ELF-1 (cell line): ENCODE data around the gene KLHL24.
"Not testable (repeated sequence)": the region's sequence is repeated elsewhere in the genome, so short reads cannot be mapped to it uniquely, and the experiment has no call there.

Experiments used
- DNase-seq: peaks from one replicate; pipeline ENCODE4 v3.0.0-alpha.2; 2016; ENCODE audit warnings: low read depth, low spot score

KLHL24 gene

GRCh38 chr3:183635107-183635430 lies 354 bp upstream of the KLHL24 start:
- DNase-seq = no peak

- peak; percentile 98 for DNase-seq
Measured at GRCh38 chr3:183636221-183637105, 1.0 kb downstream of the KLHL24 start.

DNA sequence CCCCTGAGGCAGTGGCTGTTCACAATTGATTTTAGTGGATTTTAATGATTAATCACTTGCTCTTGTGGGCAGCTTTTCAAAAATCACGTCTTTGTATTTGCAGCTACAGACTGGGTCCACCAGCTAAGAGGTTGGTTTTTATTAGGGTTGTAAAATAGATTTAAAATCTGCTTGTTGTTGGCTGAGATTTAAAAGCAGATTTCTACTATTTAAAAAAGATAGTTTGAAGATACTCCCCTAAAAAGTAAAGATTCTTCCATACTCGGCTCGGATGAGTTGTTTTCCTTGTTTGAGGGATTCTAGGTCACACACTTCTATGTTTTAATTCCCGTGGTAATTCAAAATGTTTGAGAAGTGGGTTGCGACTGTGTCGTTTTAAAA lies 1.7 kb downstream of the KLHL24 start:
- DNase-seq = no peak

GRCh38 chr3:183637633-183638032 lies 2.2 kb downstream of the KLHL24 start:
- DNase-seq = not testable (repeated sequence)

- DNase-seq = no peak
Measured at GRCh38 chr3:183638101-183638852, 2.9 kb downstream of the KLHL24 start.

DNA sequence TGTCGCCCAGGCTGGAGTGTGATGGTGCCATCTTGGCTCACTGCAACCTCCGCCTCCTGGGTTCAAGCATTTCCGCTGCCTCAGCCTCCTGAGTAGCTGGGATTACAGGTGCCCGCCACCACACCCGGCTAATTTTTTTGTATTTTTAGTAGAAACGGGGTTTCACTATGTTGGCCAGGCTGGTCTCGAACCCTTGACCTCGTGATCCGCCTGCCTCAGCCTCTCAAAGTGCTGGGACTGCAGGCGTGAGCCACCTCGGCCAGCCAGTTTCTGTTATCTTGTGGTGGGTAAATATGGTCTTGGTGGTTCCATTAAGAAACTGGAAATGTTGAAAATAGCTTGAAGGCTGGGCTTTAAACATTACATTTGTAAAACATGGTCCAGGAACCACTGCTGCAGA lies 5.2 kb downstream of the KLHL24 start:
- not testable (repeated sequence) for DNase-seq

- no peak for DNase-seq
Measured at GRCh38 chr3:183641882-183642281, 6.5 kb downstream of the KLHL24 start.

GRCh38 chr3:183644244-183644643 lies 8.8 kb downstream of the KLHL24 start:
- no peak for DNase-seq

DNA sequence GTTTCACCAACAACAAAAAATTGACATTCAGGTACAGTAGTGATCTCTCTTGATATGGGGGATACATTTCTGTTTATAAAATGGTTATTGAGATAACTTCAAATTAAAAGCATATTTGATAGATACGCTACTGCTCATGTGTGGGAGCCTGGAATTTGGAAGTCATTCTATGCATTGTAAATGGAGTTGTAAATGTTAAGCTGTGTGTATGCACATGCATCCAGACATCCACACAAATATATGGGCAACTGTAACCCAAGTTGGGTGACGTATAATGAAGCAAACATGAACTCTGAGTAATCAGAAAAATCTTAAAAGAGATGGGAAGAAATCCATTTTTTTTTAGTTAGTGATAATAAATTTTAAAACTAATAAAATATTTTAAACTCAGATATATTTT lies 9.8 kb downstream of the KLHL24 start:
- no peak for DNase-seq

DNA sequence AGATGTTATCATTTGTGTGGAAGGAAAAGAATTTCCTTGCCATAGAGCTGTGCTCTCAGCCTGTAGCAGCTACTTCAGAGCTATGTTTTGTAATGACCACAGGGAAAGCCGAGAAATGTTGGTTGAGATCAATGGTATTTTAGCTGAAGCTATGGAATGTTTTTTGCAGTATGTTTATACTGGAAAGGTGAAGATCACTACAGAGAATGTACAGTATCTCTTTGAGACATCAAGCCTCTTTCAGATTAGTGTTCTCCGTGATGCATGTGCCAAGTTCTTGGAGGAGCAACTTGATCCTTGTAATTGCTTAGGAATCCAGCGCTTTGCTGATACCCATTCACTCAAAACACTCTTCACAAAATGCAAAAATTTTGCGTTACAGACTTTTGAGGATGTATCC lies 15.1 kb downstream of the KLHL24 start:
- no peak for DNase-seq

- peak; percentile 44 for DNase-seq
Measured at GRCh38 chr3:183653209-183654064, 18.0 kb downstream of the KLHL24 start.

GRCh38 chr3:183654727-183655126 lies 19.3 kb downstream of the KLHL24 start:
- no peak for DNase-seq

- no peak for DNase-seq
Measured at GRCh38 chr3:183662099-183662498, 26.7 kb downstream of the KLHL24 start.

DNA sequence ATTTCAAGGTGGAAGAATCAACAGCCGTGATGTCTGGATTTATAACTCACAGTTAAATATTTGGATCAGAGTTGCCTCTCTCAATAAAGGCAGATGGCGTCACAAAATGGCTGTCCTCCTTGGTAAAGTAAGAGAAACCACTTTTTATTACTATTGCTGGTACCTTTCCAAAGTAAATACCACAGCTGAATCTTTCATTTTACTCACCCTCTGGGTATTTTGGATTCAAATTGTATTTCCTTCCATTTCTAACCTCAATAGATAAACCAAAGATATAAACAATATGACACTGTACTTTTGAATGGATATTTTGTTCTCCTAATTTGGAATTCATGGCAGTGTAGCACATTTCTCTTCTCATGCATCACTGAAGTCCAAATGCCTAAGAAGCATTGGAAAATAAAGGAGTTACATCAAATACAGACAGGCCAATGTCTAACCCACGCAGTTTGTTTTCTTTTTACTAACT lies 29.5 kb downstream of the KLHL24 start:
- DNase-seq = no peak

GRCh38 chr3:183680061-183680460 lies 44.6 kb downstream of the KLHL24 start:
- no peak for DNase-seq

DNA sequence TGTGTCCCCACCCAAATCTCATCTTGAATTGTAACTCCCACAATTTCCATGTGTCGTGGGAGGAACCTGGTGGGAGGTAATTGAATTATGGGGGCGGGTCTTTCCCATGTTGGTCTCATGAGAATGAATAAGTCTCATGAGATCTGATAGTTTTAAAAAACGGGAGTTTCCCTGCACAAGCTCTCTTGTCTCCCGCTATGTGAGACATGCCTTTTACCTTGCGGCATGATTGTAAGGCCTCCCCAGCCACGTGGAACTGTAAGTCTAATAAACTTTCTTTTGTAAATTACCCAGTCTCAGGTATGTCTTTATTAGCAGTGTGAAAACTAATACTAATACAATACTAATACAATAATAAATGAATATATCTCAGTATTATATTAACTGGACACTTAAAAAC lies 52.3 kb downstream of the KLHL24 start:
- no peak for DNase-seq

- no peak for DNase-seq
Measured at GRCh38 chr3:183688874-183689273, 53.5 kb downstream of the KLHL24 start.

- not testable (repeated sequence) for DNase-seq
Measured at GRCh38 chr3:183689621-183690020, 54.2 kb downstream of the KLHL24 start.

DNA sequence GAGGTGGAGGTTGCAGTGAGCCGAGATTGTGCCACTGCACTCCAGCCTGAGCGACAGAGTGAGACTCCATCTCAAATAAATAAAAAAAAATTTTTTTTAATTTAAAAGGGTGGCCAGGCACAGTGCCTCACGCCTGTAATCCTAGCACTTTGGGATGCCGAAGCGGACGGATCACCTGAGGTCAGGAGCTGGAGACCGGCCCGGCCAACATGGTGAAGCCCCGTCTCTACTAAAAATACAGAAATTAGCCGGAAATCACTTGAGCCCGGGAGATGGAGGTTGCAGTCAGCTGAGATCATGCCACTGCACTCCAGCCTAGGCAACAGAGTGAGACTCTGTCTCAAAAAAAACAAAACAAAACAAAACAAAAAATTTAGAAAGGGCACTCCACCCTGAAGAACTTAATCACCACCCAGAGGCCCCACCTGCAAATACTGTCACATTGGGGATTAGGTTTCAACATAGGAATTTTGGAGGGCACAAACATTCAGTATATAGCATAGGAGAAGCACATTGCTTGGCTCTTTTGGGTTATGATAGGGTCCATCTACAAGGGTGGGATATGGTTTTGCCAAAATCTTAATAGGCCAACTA lies 55.1 kb downstream of the KLHL24 start:
- DNase-seq = no peak

DNA sequence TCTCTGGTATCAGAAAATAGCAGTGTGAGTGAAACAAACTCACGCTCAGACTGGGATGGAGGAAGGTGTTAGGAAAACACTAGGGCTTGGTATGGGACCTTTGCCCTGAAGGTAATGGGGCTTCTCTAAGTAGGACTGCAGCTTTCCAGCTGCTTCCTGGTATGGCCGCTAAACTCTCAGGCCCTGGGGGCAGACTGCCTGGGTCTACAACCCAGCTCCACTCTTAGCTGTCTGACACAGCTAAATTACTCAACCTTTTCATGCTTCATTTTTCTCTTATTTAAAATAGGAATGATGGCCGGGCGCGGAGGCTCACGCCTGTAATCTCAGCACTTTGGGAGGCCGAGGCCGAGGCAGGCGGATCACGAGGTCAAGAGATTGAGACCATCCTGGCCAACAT lies 57.0 kb downstream of the KLHL24 start:
- DNase-seq = peak; percentile 82

GRCh38 chr3:183695569-183696364 lies 60.3 kb downstream of the KLHL24 start:
- peak; percentile 18 for DNase-seq
